MCF 10A (cell line): Measurements from ENCODE around the gene DCUN1D2. TPM values are rescaled to one million over a fixed set of nuclear protein-coding genes. Genes with fewer than 3 reads are reported as not detected.

Experiments
- BruUV-seq: library from RNA; stranded (reverse); fragments of 400-500 nt; replicated peaks from 2 replicates; lab custom pipeline; 2021; lab: Mats Ljungman, UMichigan
- CTCF ChIA-PET: fragments of 300-600 bp; sonication (Branson Sonifier 250); formaldehyde crosslinking; extraction: SDS; loops from one replicate; lab custom pipeline; 2021; ENCODE audit warnings: antibody characterized with exemption, inconsistent platforms; lab: Yijun Ruan, JAX
- POLR2A ChIA-PET: fragments of 300-600, 350-650 bp; sonication (Branson Sonifier 250); formaldehyde crosslinking; extraction: SDS; loops from one replicate; lab custom pipeline; 2020; ENCODE audit warnings: antibody characterized with exemption, inconsistent platforms; lab: Yijun Ruan, JAX
- DNase-seq: peaks from one replicate; pipeline ENCODE4 v3.0.0-alpha.2; 2018; ENCODE audit not compliant: unreplicated experiment
- H3K27ac Mint-ChIP-seq: one replicate; pipeline ENCODE4 v1.8.0; 2022; ENCODE audit warnings: mild to moderate bottlenecking, low read depth, mixed read lengths; ENCODE audit not compliant: unreplicated experiment
- H3K27me3 Mint-ChIP-seq: one replicate; pipeline ENCODE4 v1.8.0; 2022; ENCODE audit warnings: mixed read lengths; ENCODE audit not compliant: insufficient read depth, unreplicated experiment
- H3K36me3 Mint-ChIP-seq: one replicate; pipeline ENCODE4 v1.8.0; 2022; ENCODE audit warnings: mild to moderate bottlenecking, moderate library complexity, mixed read lengths; ENCODE audit not compliant: insufficient read depth, unreplicated experiment
- H3K4me1 Mint-ChIP-seq: one replicate; pipeline ENCODE4 v1.8.0; 2022; ENCODE audit warnings: mixed read lengths; ENCODE audit not compliant: insufficient read depth, unreplicated experiment
- H3K4me3 Mint-ChIP-seq: one replicate; pipeline ENCODE4 v1.8.0; 2022; ENCODE audit warnings: mild to moderate bottlenecking, moderate library complexity, mixed read lengths; ENCODE audit not compliant: unreplicated experiment
- H3K9me3 Mint-ChIP-seq: one replicate; pipeline ENCODE4 v1.8.0; 2022; ENCODE audit warnings: mixed read lengths; ENCODE audit not compliant: unreplicated experiment
- CTCF ChIP-seq: fragments of 200-600 bp; IDR thresholded peaks from one replicate; pipeline ENCODE4 v1.8.0; 2022; ENCODE audit warnings: antibody characterized with exemption, mild to moderate bottlenecking; ENCODE audit not compliant: unreplicated experiment
- intact Hi-C: fragments of 100-400 bp; cut with micrococcal nuclease; formaldehyde crosslinking; loops from 2 replicates; pipeline ENCODE4 v1.14.1; 2022
- total RNA-seq: library from RNA; stranded (reverse); gene quantifications from 2 replicates; pipeline ENCODE4 v1.2.3, GENCODE V29; 2022

The DCUN1D2 gene
- total RNA-seq, 1 experiment from 2014 or later = 20.4 TPM

- POLR2A ChIA-PET = no interaction called here
Observed at GRCh38 chr13:113485545-113485944, 5.0 kb downstream of the DCUN1D2 start.

GRCh38 chr13:113483504-113484293 is 6.8 kb downstream of the DCUN1D2 start:
- ChIA-PET CTCF (no interaction called here), POLR2A (interaction anchor here (0.7 to 1.3 kb wide), 3 partner anchors 10 to 34 kb away, joined by 3 to 5 read pairs (median 3); no protein-coding TSS in a partner anchor)
- no peak overlapping the region for H3K4me3 Mint-ChIP-seq
- H3K9me3 Mint-ChIP-seq = no peaks in the 10 kb centered on the region
- H3K4me1 Mint-ChIP-seq = peaks cover 11% of the 10 kb centered on the region
- H3K27me3 Mint-ChIP-seq = no peaks in the 10 kb centered on the region
- intact Hi-C loops = no loop called here
- no peak overlapping the region for H3K27ac Mint-ChIP-seq
- H3K36me3 Mint-ChIP-seq = peaks cover 24% of the 10 kb centered on the region
- BruUV-seq = no TSS peak
- TF ChIP-seq CTCF = no peak
- no peak for DNase-seq

More at GRCh38 chr13:113485545-113485944, 5.0 kb downstream of the DCUN1D2 start:
- Mint-ChIP-seq H3K4me3 (no peak overlapping the region), H3K27ac (no peak overlapping the region), H3K9me3 (no peaks in the 10 kb centered on the region), H3K27me3 (no peaks in the 10 kb centered on the region), H3K36me3 (peaks cover 12% of the 10 kb centered on the region), H3K4me1 (peaks cover 24% of the 10 kb centered on the region)
- BruUV-seq = no TSS peak
- no peak for DNase-seq
- CTCF ChIA-PET = no interaction called here
- intact Hi-C loops = no loop called here
- TF ChIP-seq CTCF = no peak

- TF ChIP-seq CTCF = no peak
- Mint-ChIP-seq H3K27me3 (no peaks in the 10 kb centered on the region), H3K4me3 (no peak overlapping the region), H3K4me1 (peaks cover 5% of the 10 kb centered on the region), H3K36me3 (peaks cover 24% of the 10 kb centered on the region), H3K9me3 (no peaks in the 10 kb centered on the region), H3K27ac (no peak overlapping the region)
- ChIA-PET POLR2A (interaction anchor here (1.3 kb wide), 1 partner anchor 34 kb away, joined by 3 read pairs; no protein-coding TSS in a partner anchor), CTCF (no interaction called here)
- no TSS peak for BruUV-seq
- intact Hi-C loops = no loop called here
- DNase-seq = no peak
Observed at GRCh38 chr13:113483081-113483480, 7.4 kb downstream of the DCUN1D2 start.

- no peak overlapping the region for H3K4me3 Mint-ChIP-seq
- intact Hi-C loops = no loop called here
- DNase-seq = no peak
- ChIA-PET CTCF (no interaction called here), POLR2A (interaction anchor here (2.5 to 4.9 kb wide), 2 partner anchors 10 to 11 kb away, joined by 19 to 28 read pairs; partner anchors contain the start of gene DCUN1D2)
- H3K27me3 Mint-ChIP-seq = no peaks in the 10 kb centered on the region
- no peak for TF ChIP-seq CTCF
- no peak overlapping the region for H3K27ac Mint-ChIP-seq
- peaks cover 52% of the 10 kb centered on the region for H3K36me3 Mint-ChIP-seq
- no peaks in the 10 kb centered on the region for H3K9me3 Mint-ChIP-seq
- BruUV-seq = no TSS peak
- H3K4me1 Mint-ChIP-seq = no peaks in the 10 kb centered on the region
Observed at GRCh38 chr13:113479179-113479578, 11.3 kb downstream of the DCUN1D2 start.
